Spinal cord (tissue), 4 donors: Measurements from ENCODE around the gene GALNT6. TPM values are rescaled to one million over a fixed set of nuclear protein-coding genes. Genes with fewer than 3 reads are reported as not detected.

ENCODE experiments used
- polyA plus RNA-seq, 2 donors: library from polyadenylated mRNA; unstranded; fragments of 120-200 nt; gene quantifications; one replicate each; pipeline ENCODE4 v1.2.1, GENCODE V29; 2013; ENCODE audit not compliant: insufficient read length in 2 of 2
- total RNA-seq, 2 donors: library from RNA; depleted of rRNA in 1 of 2; stranded (reverse); fragments of 120-200 nt in 1 of 2; fragments of >200 nt in 1 of 2; gene quantifications; one replicate each; pipeline versions ENCODE4 v1.2.3 to v1.2.4, GENCODE V29; 2013 to 2014

The GALNT6 gene
- total and polyA plus RNA-seq, 4 donors, result 0.80 to 5.0 (median 1.0) TPM

Other genes starting within 250 kb of the GALNT6 start
- gene TFCP2, start 218.3 kb downstream of the GALNT6 start, total RNA-seq, result 10 to 100 TPM; 23.2 to 23.7 TPM
- gene TFCP2, start 218.3 kb downstream of the GALNT6 start, polyA plus RNA-seq, result 10 to 100 TPM; 49.1 to 50.6 TPM
- gene POU6F1, start 173.3 kb downstream of the GALNT6 start, total RNA-seq, result 1 to 10 TPM; 8.8 to 9.1 TPM
- gene POU6F1, start 173.3 kb downstream of the GALNT6 start, polyA plus RNA-seq, result 10 to 100 TPM; 33.5 to 44.2 TPM
- 100 to 1,000 TPM in 1 of 2 donors, 10 to 100 TPM in 1; 69.4 to 124 TPM for gene DAZAP2, start 152.6 kb downstream of the GALNT6 start, total RNA-seq
- 100 to 1,000 TPM; 169 to 199 TPM for gene DAZAP2, start 152.6 kb downstream of the GALNT6 start, polyA plus RNA-seq
- 10 to 100 TPM in 1 of 2 donors, 1 to 10 TPM in 1; 5.1 to 17.6 TPM for gene SMAGP, start 121.0 kb downstream of the GALNT6 start, total RNA-seq
- gene SMAGP, start 121.0 kb downstream of the GALNT6 start, polyA plus RNA-seq, result 1 to 10 TPM; 6.0 to 8.3 TPM
- gene BIN2, start 67.2 kb downstream of the GALNT6 start, total RNA-seq, result 1 to 10 TPM; 5.6 to 7.2 TPM
- 1 to 10 TPM; 6.0 to 8.4 TPM for gene BIN2, start 67.2 kb downstream of the GALNT6 start, polyA plus RNA-seq
- gene CELA1, start 44.7 kb downstream of the GALNT6 start, total RNA-seq, result not detected
- not detected for gene CELA1, start 44.7 kb downstream of the GALNT6 start, polyA plus RNA-seq
- 10 to 100 TPM; 10.9 to 30.0 TPM for gene SLC4A8, start 33.4 kb upstream of the GALNT6 start, total RNA-seq
- 10 to 100 TPM; 18.0 to 23.8 TPM for gene SLC4A8, start 33.4 kb upstream of the GALNT6 start, polyA plus RNA-seq
- gene SCN8A, start 199.8 kb upstream of the GALNT6 start, total RNA-seq, result 10 to 100 TPM; 11.4 to 80.2 TPM
- 10 to 100 TPM; 19.0 to 19.3 TPM for gene SCN8A, start 199.8 kb upstream of the GALNT6 start, polyA plus RNA-seq